Activated naive CD4-positive, alpha-beta T cell treated with anti-CD3 and anti-CD28 coated beads, Interleukin-2, amount 50 U/mL, for 16 hours (primary cell): ENCODE results near the gene VAV2.

Source experiments
- DNase-seq: peaks from one replicate; pipeline ENCODE4 v3.0.0-alpha.2; 2020

The VAV2 gene

GRCh38 chr9:133715295-133715865, 276.7 kb downstream of the VAV2 start:
- DNase-seq, result peak; percentile 8

- DNase-seq, result no peak
Measured at GRCh38 chr9:133714606-133715294, 277.4 kb downstream of the VAV2 start.

- DNase-seq, result no peak
Measured at GRCh38 chr9:133713960-133714495, 278.1 kb downstream of the VAV2 start.

- no peak for DNase-seq
Measured at GRCh38 chr9:133713150-133713959, 278.8 kb downstream of the VAV2 start.

- no peak for DNase-seq
Measured at GRCh38 chr9:133712221-133713100, 279.7 kb downstream of the VAV2 start.
